Lower leg skin (tissue), 3 donors: ENCODE data around the gene ZNF787.

Experiments used
- CTCF ChIP-seq, 3 donors: fragments of 450-650 bp; IDR thresholded peaks; one replicate each; pipeline ENCODE4 v1.5.1; 2016; ENCODE audit warnings: antibody characterized with exemption in 3 of 3, mild to moderate bottlenecking in 3 of 3, moderate library complexity in 2 of 3
- POLR2A ChIP-seq, 2 donors: fragments of 450-650 bp; IDR thresholded peaks; one replicate each; pipeline ENCODE4 v1.6.1; 2016 to 2017; ENCODE audit warnings: antibody characterized with exemption in 2 of 2, mild to moderate bottlenecking in 1 of 2, moderate library complexity in 1 of 2

GRCh38 chr19:56161534-56161933 lies 40.4 kb upstream of the ZNF787 start:
- TF ChIP-seq CTCF (IDR thresholded peaks at IDR 0.05) (no peak), POLR2A (IDR thresholded peaks at IDR 0.05) (no peak)
